Neuronal stem cell (in vitro differentiated cells): ENCODE data around the gene XXYLT1.

ENCODE experiments used
- DNase-seq: peaks from one replicate; pipeline ENCODE4 v3.0.0-alpha.2; 2013; ENCODE audit warnings: low spot score
- H2AFZ ChIP-seq: one replicate; pipeline ENCODE4 v1.6.1; 2013; ENCODE audit warnings: mild to moderate bottlenecking, low read length, inconsistent platforms
- H2AK5ac ChIP-seq: 2 replicates; pipeline ENCODE4 v1.6.1; 2013; ENCODE audit warnings: low read depth, mild to moderate bottlenecking, inconsistent platforms, low read length, moderate library complexity, mixed read lengths
- H2BK120ac ChIP-seq: 2 replicates; pipeline ENCODE4 v1.6.1; 2013; ENCODE audit warnings: low read depth, mild to moderate bottlenecking, inconsistent platforms, low read length, moderate library complexity, mixed read lengths
- H2BK12ac ChIP-seq: one replicate; pipeline ENCODE4 v1.6.1; 2013; ENCODE audit warnings: low read length, inconsistent platforms
- H2BK15ac ChIP-seq: 2 replicates; pipeline ENCODE4 v1.6.1; 2013; ENCODE audit warnings: mild to moderate bottlenecking, low read length, inconsistent platforms, mixed read lengths
- H2BK5ac ChIP-seq: one replicate; pipeline ENCODE4 v1.6.1; 2013; ENCODE audit warnings: inconsistent platforms, mild to moderate bottlenecking, low read length, moderate library complexity
- H3K14ac ChIP-seq: one replicate; pipeline ENCODE4 v1.6.1; 2013; ENCODE audit warnings: low read length, inconsistent platforms
- H3K18ac ChIP-seq: 2 replicates; pipeline ENCODE4 v1.6.1; 2013; ENCODE audit warnings: low read length, inconsistent platforms
- H3K23ac ChIP-seq: 2 replicates; pipeline ENCODE4 v1.6.1; 2013; ENCODE audit warnings: low read depth, mild to moderate bottlenecking, mixed read lengths, low read length, inconsistent platforms; ENCODE audit not compliant: poor library complexity
- H3K27ac ChIP-seq: replicated peaks from 3 replicates; pipeline ENCODE4 v1.5.1; 2013; ENCODE audit warnings: low read length, inconsistent platforms
- H3K27me3 ChIP-seq, 3 experiments: 2 replicates each; pipeline ENCODE4 v1.6.1; 2013; ENCODE audit warnings: low read length in 3 of 3, mild to moderate bottlenecking in 2 of 3, inconsistent platforms in 1 of 3, low read depth in 1 of 3, mixed read lengths in 1 of 3, moderate library complexity in 1 of 3; ENCODE audit not compliant: control insufficient read depth in 3 of 3, insufficient read depth in 3 of 3
- H3K36me3 ChIP-seq, 2 donors: replicated peaks in 1 of 2; 2 replicates each; pipeline ENCODE4 v1.6.1; 2013; ENCODE audit warnings: low read length in 2 of 2; ENCODE audit not compliant: control insufficient read depth in 2 of 2, insufficient read depth in 2 of 2
- H3K4ac ChIP-seq: 2 replicates; pipeline ENCODE4 v1.6.1; 2013; ENCODE audit warnings: inconsistent platforms, mild to moderate bottlenecking, low read length, moderate library complexity
- H3K4me1 ChIP-seq, 2 donors: 1 replicate in 1 of 2; 2 replicates in 1 of 2; pipeline ENCODE4 v1.6.1; 2013; ENCODE audit warnings: low read length in 2 of 2, low read depth in 1 of 2; ENCODE audit not compliant: control insufficient read depth in 2 of 2, insufficient read depth in 1 of 2
- H3K4me2 ChIP-seq: one replicate; pipeline ENCODE4 v1.6.1; 2013; ENCODE audit warnings: mild to moderate bottlenecking, low read length, inconsistent platforms; ENCODE audit not compliant: insufficient read depth, poor library complexity, severe bottlenecking
- H3K4me3 ChIP-seq, 2 donors: 2 replicates each; pipeline ENCODE4 v1.5.1; 2013; ENCODE audit warnings: low read length in 2 of 2, mild to moderate bottlenecking in 2 of 2, inconsistent platforms in 1 of 2, moderate library complexity in 1 of 2
- H3K79me1 ChIP-seq: one replicate; pipeline ENCODE4 v1.6.1; 2013; ENCODE audit warnings: low read depth, mild to moderate bottlenecking, inconsistent platforms, low read length, moderate library complexity
- H3K9ac ChIP-seq: one replicate; pipeline ENCODE4 v1.6.1; 2013; ENCODE audit warnings: mild to moderate bottlenecking, low read depth, low read length, inconsistent platforms; ENCODE audit not compliant: poor library complexity
- H3K9me3 ChIP-seq, 2 donors: replicated peaks in 1 of 2; 2 replicates each; pipeline versions ENCODE3 to v1.6.1; 2013; ENCODE audit warnings: low read length in 2 of 2, mild to moderate bottlenecking in 2 of 2, inconsistent platforms in 1 of 2, low read depth in 1 of 2, mixed read lengths in 1 of 2, moderate library complexity in 1 of 2; ENCODE audit not compliant: control insufficient read depth in 2 of 2, insufficient read depth in 1 of 2
- H4K8ac ChIP-seq: one replicate; pipeline ENCODE4 v1.6.1; 2013; ENCODE audit warnings: low read depth, mild to moderate bottlenecking, inconsistent platforms, low read length, moderate library complexity
- H4K91ac ChIP-seq: one replicate; pipeline ENCODE4 v1.6.1; 2013; ENCODE audit warnings: low read length, low read depth, mild to moderate bottlenecking, inconsistent platforms; ENCODE audit not compliant: poor library complexity
- WGBS, 2 donors: extraction: QIAGEN DNeasy Blood & Tissue Kit; methylation state at CpG; one replicate each; pipeline ENCODE4 v1.1.7; 2013; ENCODE audit warnings: missing lambda C conversion rate in 2 of 2, mixed read lengths in 1 of 2; ENCODE audit not compliant: insufficient read length in 2 of 2, insufficient replicate concordance in 1 of 2; ENCODE audit errors: extremely low coverage in 2 of 2; 5-methylcytosine and 5-hydroxymethylcytosine counted together

Gene XXYLT1

DNA sequence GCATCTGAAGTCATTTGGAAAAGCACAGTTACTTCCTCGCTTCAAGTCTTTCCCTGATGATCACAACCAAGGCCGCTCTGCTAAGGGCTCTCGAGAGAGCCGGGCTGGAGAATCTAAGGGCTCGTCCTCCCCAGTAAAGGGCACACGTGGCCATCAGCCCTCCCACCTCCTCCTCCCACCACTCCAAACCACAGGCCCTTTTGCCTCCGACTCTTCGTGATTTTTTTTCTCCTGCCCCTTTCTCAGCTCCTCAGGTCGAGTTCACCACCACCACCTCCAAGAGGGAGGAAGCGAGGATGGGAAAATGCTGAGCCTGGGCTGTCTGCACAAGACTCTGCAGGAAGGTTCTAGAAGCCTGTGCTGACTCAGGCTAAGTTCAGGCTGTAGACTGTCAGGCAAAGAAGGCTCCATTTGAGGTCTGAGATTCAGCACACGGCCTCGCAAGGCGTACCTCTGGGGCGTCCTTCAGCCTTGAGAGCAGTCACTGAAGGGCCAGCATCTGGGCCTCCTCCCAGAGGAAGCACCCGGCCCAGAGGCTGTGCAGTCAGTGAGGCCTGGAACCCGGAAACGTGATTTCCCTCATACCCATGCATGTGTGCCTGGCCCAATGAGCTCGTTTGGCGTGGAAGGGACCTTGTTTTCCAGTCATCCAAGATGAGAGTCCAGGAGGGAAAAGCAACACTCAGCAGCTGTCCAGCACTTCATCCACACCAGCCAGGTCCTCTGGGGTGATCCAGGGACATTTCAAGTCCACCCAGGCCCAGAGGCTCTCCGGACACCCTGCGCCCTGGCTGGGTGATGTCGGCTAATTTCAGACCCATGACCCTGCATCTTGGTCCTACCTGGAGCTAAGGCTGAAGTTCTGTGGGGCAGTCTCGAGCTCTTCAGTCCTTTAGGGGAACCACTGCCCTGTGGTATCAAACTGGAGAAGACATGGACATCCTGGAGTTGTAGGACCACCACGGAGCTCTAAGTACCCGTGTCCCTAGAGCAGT, 196.8 kb downstream of the XXYLT1 start:
- H3K4me1 ChIP-seq = peaks cover 0 to 10% of the 10 kb centered on the region in 2 donors
- H3K18ac ChIP-seq = peak overlapping the region; percentile 22
- no peak overlapping the region for H3K4me2 ChIP-seq
- no peak overlapping the region for H2AK5ac ChIP-seq
- no peak overlapping the region for H3K27ac ChIP-seq
- H3K79me1 ChIP-seq = peaks cover 3% of the 10 kb centered on the region
- no peak overlapping the region for H3K4me3 ChIP-seq
- H3K14ac ChIP-seq = peak overlapping the region; percentile 47
- no peaks in the 10 kb centered on the region for H3K9me3 ChIP-seq
- H2BK120ac ChIP-seq = no peak overlapping the region
- no peaks in the 10 kb centered on the region for H3K27me3 ChIP-seq
- peak overlapping the region; percentile 90 for H3K23ac ChIP-seq
- H2AFZ ChIP-seq = no peak overlapping the region
- DNase-seq = no peak
- H3K4ac ChIP-seq = peak overlapping the region; percentile 41
- no peak overlapping the region for H2BK15ac ChIP-seq
- H4K91ac ChIP-seq = no peak overlapping the region
- no CpG with 5 or more reads among the region's 25 CpGs for WGBS, 2 donors
- no peak overlapping the region for H2BK12ac ChIP-seq
- peaks cover 5 to 12% of the 10 kb centered on the region in 2 donors for H3K36me3 ChIP-seq
- no peak overlapping the region for H2BK5ac ChIP-seq
- no peak overlapping the region for H4K8ac ChIP-seq
- H3K9ac ChIP-seq = no peak overlapping the region

DNA sequence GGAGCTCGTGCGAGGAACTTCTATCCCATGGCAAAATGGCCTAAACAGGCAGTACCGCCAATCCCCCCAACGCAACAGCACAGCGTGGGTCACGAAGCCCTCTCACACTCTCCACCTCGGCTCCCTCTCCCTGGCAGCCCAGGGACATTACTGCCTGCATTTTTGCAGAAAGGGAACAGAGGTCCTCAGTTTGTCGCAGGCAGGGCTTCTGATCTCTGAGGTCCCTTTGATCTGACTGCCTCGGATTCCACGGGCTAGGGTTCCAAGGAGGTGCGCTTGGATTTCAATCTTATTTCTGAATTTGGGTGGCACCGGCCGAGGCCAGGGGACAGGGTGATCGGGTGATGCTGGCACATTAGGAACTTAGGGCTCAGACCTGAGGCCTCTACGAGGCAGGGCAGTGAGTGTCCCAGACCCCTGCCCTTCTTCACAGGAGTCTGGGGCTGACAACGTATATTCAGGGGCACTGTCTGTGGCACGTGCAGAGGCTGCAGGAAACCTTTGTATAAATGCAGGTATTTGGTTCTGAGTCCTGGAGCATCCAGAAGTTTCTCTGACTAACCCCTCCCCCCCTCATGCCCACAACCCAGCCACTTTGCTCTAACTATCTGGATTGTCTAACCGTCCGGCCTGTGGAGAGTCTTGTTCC, 197.9 kb downstream of the XXYLT1 start:
- Histone ChIP-seq H3K4ac (no peak overlapping the region), H3K4me2 (no peak overlapping the region), H2BK120ac (no peak overlapping the region), H2BK12ac (peak overlapping the region; percentile 60), H3K36me3 (peaks cover 9 to 23% of the 10 kb centered on the region in 2 donors), H2BK5ac (no peak overlapping the region), H3K79me1 (peaks cover 3% of the 10 kb centered on the region), H3K9me3 (no peaks in the 10 kb centered on the region), H3K14ac (no peak overlapping the region), H4K91ac (no peak overlapping the region), H4K8ac (no peak overlapping the region), H3K18ac (no peak overlapping the region), H2AK5ac (no peak overlapping the region), H3K23ac (no peak overlapping the region), H2BK15ac (peak overlapping the region; percentile 39), H3K4me1 (peaks cover 0 to 7% of the 10 kb centered on the region in 2 donors), H2AFZ (no peak overlapping the region), H3K4me3 (no peak overlapping the region), H3K27ac (no peak overlapping the region), H3K27me3 (no peaks in the 10 kb centered on the region), H3K9ac (no peak overlapping the region)
- no CpG with 5 or more reads among the region's 19 CpGs for WGBS, 2 donors
- DNase-seq = no peak

DNA sequence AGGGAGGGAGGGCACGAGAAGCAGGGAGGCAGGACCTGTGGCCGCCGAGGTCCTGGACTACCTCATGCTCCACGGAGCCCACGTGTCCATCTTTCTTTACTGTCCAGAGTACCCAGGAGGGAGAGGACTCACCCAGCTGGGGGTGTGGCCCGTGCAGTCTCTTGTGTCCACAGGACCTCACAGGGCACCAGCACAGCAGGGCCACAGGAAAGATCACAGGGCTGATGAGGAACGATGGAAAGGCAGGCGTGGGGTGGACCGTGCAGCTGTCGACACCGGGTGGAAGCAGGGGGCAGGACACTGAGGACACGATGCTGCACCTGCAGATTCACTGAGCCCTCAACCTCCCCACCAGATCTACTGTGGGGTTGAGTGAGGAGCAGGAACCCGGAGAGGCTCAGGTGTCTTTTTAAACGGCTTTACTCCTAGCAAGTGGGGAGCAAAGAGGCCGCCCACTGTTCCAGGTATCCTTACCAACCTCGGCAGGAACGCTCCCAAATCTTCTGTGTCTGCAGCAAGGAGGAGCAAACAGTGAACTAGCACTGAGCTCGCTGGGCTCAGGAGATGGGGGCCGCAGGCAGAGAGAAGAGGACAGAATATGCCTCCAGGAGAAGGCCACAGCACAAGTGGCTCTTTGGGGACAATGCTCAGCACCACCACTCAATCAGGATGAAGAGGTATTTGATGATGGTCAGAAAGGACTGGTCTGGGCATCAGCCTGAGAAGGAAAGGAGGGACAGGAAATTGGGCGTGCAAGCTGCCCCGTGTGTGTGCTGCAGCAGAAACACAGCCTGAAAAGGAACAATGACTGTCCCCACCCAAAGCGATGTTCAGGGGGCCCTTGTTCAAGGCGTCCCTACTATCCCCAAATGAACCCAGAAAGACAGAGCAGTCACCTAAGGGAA, 198.8 kb downstream of the XXYLT1 start:
- Histone ChIP-seq H2AFZ (no peak overlapping the region), H2AK5ac (peak overlapping the region; percentile 38), H3K9me3 (no peaks in the 10 kb centered on the region), H3K36me3 (peaks cover 9 to 32% of the 10 kb centered on the region in 2 donors), H3K79me1 (peaks cover 3% of the 10 kb centered on the region), H3K23ac (no peak overlapping the region), H2BK120ac (no peak overlapping the region), H3K9ac (no peak overlapping the region), H3K27me3 (no peaks in the 10 kb centered on the region), H4K8ac (no peak overlapping the region), H3K4ac (no peak overlapping the region), H3K4me1 (peaks cover 0 to under 1% of the 10 kb centered on the region in 2 donors), H3K4me2 (no peak overlapping the region), H3K4me3 (no peak overlapping the region), H2BK15ac (peak overlapping the region; percentile 39), H2BK5ac (peak overlapping the region; percentile 31), H3K14ac (no peak overlapping the region), H2BK12ac (no peak overlapping the region), H3K18ac (peak overlapping the region; percentile 27), H4K91ac (no peak overlapping the region), H3K27ac (no peak overlapping the region)
- no peak for DNase-seq
- WGBS, 2 donors = no CpG with 5 or more reads among the region's 23 CpGs
